ENCODE results near the gene CCDC50.

DNA sequence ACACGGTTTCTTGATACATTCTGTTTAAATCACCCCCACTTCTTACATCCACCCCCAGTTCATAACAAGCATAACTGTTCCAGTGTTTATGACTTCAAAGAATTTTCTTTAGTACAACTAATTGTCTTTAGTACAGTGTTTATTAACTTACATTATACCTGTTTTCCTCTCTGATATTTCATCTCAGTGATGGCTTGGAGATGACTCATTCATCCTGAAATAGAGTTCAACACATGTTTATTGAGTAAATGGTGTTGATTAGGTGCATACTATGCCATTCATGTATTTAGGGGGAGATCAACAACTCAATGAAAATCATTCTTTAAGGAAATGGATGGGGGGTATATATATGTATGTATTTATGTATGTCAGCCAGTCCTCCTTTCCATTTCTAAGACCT lies 22.8 kb downstream of the CCDC50 start:
- no peak for TF ChIP-seq POLR2A (IDR thresholded peaks at IDR 0.05)
- TF ChIP-seq CTCF (IDR thresholded peaks at IDR 0.05) = no peak
